ENCODE measurements around the gene TAF9.
A peak's percentile ranks its signal among the peaks of the same experiment; 100 is the strongest.
"Not testable (repeated sequence)": the region's sequence is repeated elsewhere in the genome, so short reads cannot be mapped to it uniquely, and the experiment has no call there.

Gene TAF9

DNA sequence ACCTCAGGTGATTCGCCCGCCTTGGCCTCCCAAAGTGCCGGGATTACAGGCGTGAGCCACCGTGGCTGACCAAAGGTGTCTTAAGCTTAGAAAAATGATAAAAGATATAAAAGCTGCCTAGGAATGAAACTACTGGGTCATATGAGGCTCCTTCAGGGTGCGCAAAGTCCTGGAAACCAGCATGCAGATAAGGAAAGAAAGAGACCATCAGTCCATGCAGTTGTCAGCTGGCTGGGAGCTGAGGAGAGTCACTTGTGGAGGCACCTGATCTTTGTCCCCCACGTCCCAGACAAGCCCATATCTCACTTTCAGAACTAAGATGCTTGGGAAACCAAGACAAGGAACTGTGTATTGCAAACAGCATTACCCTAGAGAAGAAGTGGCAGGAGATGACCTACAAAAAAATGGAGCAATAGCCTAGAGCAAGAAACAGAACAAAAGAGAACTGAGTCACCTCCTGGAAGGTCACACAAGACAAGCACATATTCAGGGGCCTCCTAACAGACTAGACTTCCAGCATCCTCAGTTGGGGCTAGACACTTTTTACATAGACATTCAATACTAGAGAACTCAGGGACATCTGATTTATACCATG is 33.9 kb downstream of the TAF9 start:
- DNase-seq (ENCODE audit: low spot score) = no peak

DNA sequence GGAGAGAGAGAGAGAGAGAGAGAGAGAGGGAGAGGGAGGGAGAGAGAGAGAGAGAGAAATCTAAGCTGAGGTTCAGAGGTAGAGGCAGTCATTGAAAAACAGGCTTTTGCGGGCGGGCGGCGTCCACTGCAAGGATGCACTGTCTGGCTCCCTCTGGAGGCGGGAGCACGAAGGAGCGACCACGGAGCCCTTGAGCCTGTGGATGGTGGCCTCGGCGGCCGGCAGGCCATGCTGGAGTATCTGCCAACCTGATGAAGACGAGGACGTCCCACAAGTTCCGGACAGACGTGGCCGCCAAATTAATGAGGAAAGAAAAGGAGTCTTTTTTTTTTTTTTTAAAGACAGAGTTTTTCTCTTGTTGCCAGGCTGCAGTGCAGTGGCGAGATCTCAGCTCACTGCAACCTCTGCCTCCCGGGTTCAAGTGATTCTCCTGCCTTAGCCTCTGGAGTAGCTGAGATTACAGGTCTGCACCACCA is 34.5 kb downstream of the TAF9 start:
- peak; percentile 88 for DNase-seq (ENCODE audit: low spot score)

DNA sequence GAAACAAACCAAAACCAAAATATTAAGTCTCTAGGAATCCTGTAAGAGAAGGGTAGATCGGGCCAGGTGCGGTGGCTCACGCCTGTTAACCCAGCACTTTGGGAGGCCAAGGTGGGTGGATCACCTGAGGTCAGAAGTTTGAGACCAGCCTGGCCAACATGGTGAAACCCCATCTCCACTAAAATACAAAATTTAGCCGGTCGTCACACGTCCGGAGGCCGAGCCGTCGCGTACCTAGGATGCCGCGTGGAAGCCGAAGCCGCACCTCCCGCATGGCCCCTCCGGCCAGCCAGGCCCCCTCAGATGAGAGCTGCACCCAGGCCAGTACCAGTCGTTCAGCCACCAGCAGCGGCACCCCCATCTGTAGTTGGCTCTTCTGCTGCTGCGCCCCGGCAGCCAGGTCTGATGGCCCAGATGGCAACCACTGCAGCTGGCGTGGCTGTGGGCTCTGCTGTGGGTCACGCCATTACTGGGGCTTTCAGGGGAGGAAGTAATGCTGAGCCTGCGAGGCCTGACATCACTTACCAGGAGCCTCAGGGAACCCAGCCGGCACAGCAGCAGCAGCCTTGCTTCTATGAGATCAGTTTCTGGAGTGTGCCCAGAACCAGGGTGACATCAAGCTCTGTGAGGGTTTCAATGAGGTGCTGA is 35.5 kb downstream of the TAF9 start:
- not testable (repeated sequence) for DNase-seq (ENCODE audit: low spot score)

DNA sequence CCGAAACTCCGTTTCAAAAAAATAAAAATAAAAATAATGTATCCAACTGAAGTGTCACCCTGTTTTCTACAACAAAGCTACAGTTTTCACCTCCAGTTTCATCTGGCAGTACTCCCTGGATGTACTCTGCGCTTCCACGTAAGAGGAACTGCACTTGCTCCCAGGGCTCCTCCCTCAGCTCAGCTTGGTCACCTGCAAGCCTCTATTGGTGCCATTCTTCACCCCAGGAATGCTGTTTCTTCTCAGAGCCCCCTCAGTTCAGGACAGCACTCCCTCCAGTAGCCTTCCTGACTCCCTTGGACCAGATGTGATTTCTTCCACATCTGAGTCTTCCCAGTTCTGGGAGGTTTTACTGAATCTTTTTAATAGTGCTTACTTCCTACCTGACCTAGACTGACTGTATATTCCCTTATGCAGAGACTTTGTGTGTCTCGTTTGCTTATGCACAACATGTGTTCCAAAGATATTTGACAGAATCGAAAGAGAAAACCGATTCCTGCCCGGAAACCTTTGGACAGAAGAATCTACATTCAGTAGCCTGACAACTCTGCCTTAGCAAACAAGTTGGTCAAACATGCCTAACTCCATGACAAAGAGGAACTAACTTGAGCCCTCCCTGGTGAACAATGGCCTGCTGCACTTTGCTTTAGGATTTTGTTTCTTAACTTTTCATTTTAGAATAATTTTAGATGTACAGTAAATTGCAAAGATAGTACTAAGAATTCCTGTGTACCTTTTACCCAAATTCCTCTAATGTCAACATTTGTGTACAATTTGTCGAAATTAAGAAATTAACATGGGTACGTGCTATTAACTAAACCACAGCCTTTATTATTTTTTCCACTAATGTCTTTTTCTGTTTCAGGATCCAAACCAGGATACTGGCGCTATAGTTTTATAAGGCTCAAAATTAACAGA is 37.5 kb downstream of the TAF9 start:
- no peak for DNase-seq (ENCODE audit: low spot score)

DNA sequence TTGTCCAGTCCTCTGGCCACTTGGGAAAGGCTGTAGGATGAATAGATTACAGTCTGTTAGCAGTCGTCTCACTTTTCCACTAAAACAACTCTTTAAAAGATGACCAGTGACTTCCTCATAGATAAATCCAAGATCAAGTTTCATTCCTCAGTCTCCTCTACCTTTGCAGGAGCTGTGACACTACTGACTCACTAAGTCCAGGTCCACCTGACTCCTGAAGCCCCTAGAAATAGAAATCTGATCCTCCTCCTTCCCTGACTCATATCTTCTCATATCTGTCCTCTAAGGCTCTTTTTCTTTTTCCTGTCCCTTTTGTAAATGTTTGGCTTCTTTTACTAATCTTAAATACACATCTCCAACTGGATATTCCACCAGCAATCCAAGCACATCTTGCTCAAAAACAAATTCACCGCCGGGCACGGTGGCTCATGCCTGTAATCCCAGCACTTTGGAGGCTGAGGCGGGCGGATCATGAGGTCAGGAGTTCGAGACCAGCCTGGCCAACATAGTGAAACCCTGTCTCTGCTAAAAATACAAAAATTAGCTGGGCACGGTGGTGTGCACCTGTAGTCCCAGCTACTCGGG is 39.3 kb downstream of the TAF9 start:
- DNase-seq (ENCODE audit: low spot score) = no peak

DNA sequence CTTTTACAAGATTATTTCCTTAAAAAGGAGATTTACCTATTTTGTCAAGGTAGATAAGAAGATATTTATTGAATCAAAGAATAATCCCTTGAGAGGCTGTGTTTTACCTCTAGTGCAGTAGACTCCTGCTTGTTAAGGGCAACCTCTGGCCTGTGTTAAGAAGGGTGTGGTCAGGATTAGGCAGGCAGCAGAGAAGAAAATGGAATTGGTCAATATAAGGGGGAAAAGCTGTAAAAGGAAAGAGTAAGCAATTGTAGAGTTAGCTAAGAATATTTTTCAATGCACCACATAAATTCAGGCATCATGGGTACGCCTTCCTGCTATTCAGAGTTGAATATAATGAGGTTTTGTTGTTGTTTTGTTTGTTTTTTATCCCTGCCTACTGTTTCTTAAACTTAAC is 43.0 kb downstream of the TAF9 start:
- DNase-seq (ENCODE audit: low spot score) = no peak

DNA sequence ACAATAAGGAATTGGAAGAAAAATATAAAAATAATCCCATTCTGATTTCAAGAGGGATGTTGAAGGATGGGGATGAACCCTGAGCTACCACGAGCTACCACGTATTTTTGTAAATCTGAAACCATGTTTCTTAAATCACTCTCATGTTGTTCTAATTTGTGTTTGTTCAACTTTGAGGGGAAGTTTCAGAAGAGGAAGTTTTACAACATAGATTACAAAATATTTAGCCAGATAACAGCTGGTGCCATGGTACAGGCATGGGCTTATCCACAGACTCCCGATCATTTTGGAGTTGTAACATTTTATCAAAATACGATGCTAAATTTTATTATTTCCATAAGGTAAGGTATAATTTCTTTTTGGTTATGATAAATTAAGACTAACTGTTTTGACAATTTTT is 51.9 kb downstream of the TAF9 start:
- no peak for DNase-seq (ENCODE audit: low spot score)

DNA sequence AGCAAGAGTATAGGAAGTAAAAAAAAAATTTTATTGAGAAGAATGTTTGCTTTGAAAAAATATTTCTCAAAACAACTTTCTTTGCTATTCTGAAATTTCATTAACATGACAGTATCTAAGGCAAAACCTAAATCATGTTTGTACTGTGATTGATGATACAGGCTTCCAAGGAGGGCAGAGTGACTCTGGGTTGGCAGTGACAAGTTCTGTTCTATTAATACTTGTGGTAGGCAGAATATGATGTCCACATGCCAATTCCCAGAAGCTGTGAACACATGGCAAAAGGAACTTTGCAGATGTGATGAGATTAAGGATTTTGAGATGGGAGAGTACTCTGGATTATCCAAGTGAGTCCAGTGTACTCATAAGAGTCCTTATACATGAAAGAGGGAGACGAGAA is 53.3 kb downstream of the TAF9 start:
- DNase-seq (ENCODE audit: low spot score) = no peak
